ENCODE data around the gene ZNF829.

Gene ZNF829

GRCh38 chr19:36876993-36877938 is 38.8 kb downstream of the ZNF829 start:
- TF ChIP-seq POLR2AphosphoS5 (IDR thresholded peaks at IDR 0.05; ENCODE audit: low read depth, low read length) (no peak), TAF1 (IDR thresholded peaks at IDR 0.05; ENCODE audit: borderline replicate concordance, low read depth, low read length) (no peak), POLR2A (IDR thresholded peaks at IDR 0.05; ENCODE audit: low read depth, low read length) (no peak)
- DNase-seq (ENCODE audit: insufficient read length) (no peak), FAIRE-seq (no peak)

DNA sequence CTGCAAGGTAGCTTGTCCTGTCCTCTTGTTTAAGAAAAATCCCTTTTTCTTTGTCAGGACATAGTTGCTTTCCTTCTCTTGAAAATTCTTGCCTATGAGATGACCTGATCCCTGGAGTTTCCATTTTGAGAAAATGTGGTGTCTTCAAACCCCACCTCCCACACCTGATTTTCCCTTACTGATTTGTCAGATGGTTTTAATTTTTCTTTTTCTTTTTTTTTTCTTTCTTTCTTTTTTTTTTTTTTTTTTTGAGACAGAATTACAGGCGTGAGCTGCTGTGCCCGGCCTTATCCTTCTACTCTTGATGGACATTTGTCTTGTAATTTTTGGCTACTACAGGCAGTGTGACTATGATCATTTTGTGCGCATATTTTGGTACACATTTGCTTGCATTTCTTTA is 64.2 kb downstream of the ZNF829 start:
- FAIRE-seq: no peak
- TF ChIP-seq POLR2AphosphoS5 (IDR thresholded peaks at IDR 0.05; ENCODE audit: low read depth, low read length) (no peak), TAF1 (IDR thresholded peaks at IDR 0.05; ENCODE audit: borderline replicate concordance, low read depth, low read length) (no peak), POLR2A (IDR thresholded peaks at IDR 0.05; ENCODE audit: low read depth, low read length) (no peak)

DNA sequence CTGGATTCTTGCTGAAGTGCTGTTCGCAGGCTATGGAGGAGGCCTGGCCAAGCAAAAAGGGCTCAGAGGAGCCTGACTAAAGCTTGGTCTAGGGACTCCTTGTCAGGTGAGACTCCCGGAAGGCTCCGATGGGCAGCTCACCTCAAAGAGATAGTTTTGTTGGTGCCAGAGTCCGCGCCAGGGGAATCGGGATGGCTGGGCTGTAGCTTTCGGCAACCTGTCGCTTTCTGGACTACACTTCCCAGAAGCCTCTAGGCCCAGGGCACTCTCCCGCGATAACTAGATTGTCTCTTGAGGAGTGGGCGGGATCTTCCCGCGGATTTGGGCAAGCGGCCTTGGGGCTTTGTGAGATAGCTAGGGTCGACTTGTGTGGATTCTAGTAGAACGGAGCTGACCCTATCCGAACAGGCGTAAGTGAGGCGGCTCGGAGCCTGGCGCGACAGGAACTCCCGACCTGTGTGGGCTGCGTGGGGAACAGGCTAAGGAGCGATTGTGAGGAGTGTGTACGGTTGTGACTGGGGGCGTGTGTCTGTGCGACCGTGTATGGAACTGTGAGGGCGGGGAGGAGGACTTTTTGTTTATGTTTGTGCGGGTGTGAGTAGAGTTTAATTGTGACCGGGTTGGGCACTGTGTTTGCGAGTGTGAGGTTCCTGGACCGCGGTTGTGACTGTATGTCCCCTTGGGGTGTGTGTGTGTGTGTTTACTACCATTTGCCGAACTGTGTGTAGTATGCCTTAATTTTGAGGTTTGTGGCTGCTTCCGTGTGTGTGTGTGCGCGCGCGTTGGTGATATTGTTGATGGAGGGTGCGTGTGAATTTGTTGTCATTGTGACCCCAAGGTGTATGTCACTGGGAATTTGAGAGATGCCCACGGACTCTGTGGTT is 65.3 kb downstream of the ZNF829 start, which contains the start of gene ZNF345:
Gene ZNF345, plus strand, starts transcription at position 318 of the 884 bp plus-strand sequence. CDS start 25,955 bp downstream, outside the sequence.
- TF ChIP-seq POLR2A (IDR thresholded peaks at IDR 0.05; ENCODE audit: low read depth, low read length): peak; percentile 74
- TF ChIP-seq POLR2AphosphoS5 (IDR thresholded peaks at IDR 0.05; ENCODE audit: low read depth, low read length): peak; percentile 79
- no peak for TF ChIP-seq TAF1 (IDR thresholded peaks at IDR 0.05; ENCODE audit: borderline replicate concordance, low read depth, low read length)
- FAIRE-seq (peak; percentile 94), DNase-seq (ENCODE audit: insufficient read length) (peak; percentile 66)

More for the DNA sequence above, 64.2 kb downstream of the ZNF829 start:
- no peak for DNase-seq (ENCODE audit: insufficient read length)

DNA sequence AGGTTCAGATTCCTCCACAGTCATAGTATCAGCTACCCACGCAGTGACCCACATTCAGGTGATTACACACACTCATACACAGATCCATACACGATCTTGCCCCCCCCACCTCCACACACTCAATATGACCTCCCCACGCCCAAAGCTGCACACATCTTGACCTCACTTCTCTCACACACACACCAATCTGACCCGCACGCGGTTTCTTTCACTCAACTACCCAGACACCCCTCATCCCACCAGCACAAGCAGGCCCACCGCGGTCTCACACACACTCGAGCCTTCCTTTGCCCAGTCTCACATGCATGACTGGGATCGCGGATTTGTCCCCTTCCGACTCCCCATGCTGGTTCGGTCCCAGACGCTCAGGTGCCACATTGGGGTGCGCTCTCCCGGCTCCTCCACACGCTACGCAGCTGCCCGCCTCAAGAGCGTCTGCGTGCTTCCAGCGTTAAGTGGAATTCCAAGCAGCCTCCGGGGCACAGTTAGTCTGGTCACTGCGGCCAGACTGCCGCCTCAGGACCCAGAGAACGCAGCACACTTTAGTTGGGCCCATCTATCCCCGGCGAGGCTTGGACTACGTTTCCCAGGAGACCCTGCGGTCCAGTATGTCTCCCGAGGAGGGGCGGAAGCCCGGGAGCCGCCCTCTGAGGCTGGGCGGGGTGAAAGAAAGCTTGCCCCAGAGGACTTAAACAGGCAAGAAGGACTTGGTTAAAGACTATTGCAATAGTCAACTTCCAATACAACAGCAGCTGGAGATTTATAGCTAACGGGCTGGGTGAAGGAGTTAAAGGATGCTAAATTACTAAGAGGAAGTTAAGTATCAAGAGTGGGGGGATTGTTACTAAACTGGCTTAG is 66.2 kb downstream of the ZNF829 start:
- peak; percentile 62; the same call in 1 of the 2 replicates for TF ChIP-seq POLR2AphosphoS5 (IDR thresholded peaks at IDR 0.05; ENCODE audit: low read depth, low read length)
- peak; percentile 68 for TF ChIP-seq POLR2A (IDR thresholded peaks at IDR 0.05; ENCODE audit: low read depth, low read length)
- TF ChIP-seq TAF1 (IDR thresholded peaks at IDR 0.05; ENCODE audit: borderline replicate concordance, low read depth, low read length): 0 out of 2 replicates have a peak, but pooled peaks have one; percentile 32
- DNase-seq (ENCODE audit: insufficient read length) (peak; percentile 78), FAIRE-seq (peak; percentile 90)

DNA sequence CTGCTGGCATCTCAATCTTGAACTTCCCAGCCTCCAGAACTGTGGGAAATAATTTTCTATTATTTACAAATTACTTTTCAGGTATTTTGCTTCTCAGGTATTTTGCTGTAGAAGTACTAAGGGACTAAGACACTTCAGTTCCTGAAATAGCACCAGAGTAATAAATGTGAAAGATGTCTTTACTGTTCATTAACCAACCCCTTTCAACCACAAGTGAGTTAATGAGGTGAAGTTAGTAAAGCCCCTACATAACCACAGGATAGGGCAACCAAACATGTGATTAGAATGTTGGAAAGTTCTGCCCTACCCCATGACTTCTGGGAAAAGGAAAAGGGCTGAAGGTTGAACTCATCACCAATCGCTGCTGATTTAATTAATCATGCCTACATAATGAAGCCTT is 68.1 kb downstream of the ZNF829 start:
- DNase-seq (ENCODE audit: insufficient read length) (no peak), FAIRE-seq (no peak)
- TF ChIP-seq TAF1 (IDR thresholded peaks at IDR 0.05; ENCODE audit: borderline replicate concordance, low read depth, low read length) (no peak), POLR2AphosphoS5 (IDR thresholded peaks at IDR 0.05; ENCODE audit: low read depth, low read length) (no peak), POLR2A (IDR thresholded peaks at IDR 0.05; ENCODE audit: low read depth, low read length) (no peak)

DNA sequence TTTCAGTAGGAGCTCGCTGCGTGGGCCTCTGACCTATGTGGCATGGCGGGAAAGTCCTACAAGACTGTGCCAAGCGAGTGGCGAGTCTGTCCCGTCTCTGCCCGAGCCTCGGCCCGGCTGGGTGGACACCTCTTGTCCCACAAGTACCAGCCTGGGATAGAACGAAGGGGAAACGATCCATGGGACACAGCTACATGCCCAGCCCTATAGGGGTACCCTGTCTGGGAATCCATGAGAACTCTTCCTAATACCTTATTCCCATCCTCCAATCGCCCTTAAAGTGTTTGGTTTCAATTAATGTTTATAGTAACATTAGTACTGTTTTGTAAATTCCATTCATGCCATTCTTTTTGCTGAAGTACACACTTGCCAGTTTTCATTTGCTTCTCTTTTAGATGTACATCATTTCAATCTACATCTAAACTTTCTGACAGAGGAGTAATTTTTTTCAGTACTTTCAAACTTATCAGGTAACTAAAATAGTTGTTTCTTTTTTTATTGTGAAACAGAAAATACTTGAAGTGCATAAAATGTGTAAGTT is 77.2 kb downstream of the ZNF829 start:
- FAIRE-seq: no peak
- no peak for TF ChIP-seq POLR2AphosphoS5 (IDR thresholded peaks at IDR 0.05; ENCODE audit: low read depth, low read length)
- TF ChIP-seq POLR2A (IDR thresholded peaks at IDR 0.05; ENCODE audit: low read depth, low read length): no peak
- TF ChIP-seq TAF1 (IDR thresholded peaks at IDR 0.05; ENCODE audit: borderline replicate concordance, low read depth, low read length): no peak
- no peak for DNase-seq (ENCODE audit: insufficient read length)

Measured in GM12892 (cell line).